C1 segment of cervical spinal cord (tissue), 14 donors: ENCODE data around the gene FAM83B.
"Not testable (repeated sequence)": the region's sequence is repeated elsewhere in the genome, so short reads cannot be mapped to it uniquely, and the experiment has no call there.

Experiments
- DNase-seq, 14 donors: peaks; one replicate each; lab custom pipeline; 2025; lab: John Stamatoyannopoulos, UW

Gene FAM83B

GRCh38 chr6:54846243-54846856, at the start of gene FAM83B:
TSS of gene FAM83B (plus strand) at chr6:54846771. CDS start at chr6:54870247, 23,476 bp downstream.
- DNase-seq, result no peak

- not testable (repeated sequence) for DNase-seq
Measured at GRCh38 chr6:54796918-54797317, 49.7 kb upstream of the FAM83B start.

GRCh38 chr6:54800050-54800600, 46.4 kb upstream of the FAM83B start:
- no peak for DNase-seq

- no peak for DNase-seq
Measured at GRCh38 chr6:54801244-54801643, 45.3 kb upstream of the FAM83B start.

GRCh38 chr6:54801669-54802068, 44.9 kb upstream of the FAM83B start:
- DNase-seq, result no peak

GRCh38 chr6:54802775-54803634, 43.6 kb upstream of the FAM83B start:
- no peak for DNase-seq

- no peak for DNase-seq
Measured at GRCh38 chr6:54805077-54805476, 41.5 kb upstream of the FAM83B start.

GRCh38 chr6:54810147-54810546, 36.4 kb upstream of the FAM83B start:
- no peak for DNase-seq

- DNase-seq, result no peak
Measured at GRCh38 chr6:54813892-54814291, 32.7 kb upstream of the FAM83B start.

- no peak for DNase-seq
Measured at GRCh38 chr6:54817236-54817635, 29.3 kb upstream of the FAM83B start.

- DNase-seq, result no peak
Measured at GRCh38 chr6:54817834-54818233, 28.7 kb upstream of the FAM83B start.

GRCh38 chr6:54824225-54824624, 22.3 kb upstream of the FAM83B start:
- not testable (repeated sequence) for DNase-seq

GRCh38 chr6:54827010-54827409, 19.6 kb upstream of the FAM83B start:
- no peak for DNase-seq

- no peak for DNase-seq
Measured at GRCh38 chr6:54830216-54830615, 16.4 kb upstream of the FAM83B start.

GRCh38 chr6:54835176-54835575, 11.4 kb upstream of the FAM83B start:
- DNase-seq, result no peak

GRCh38 chr6:54846857-54847674, 495 bp downstream of the FAM83B start:
- DNase-seq, result no peak

- no peak for DNase-seq
Measured at GRCh38 chr6:54847799-54848597, 1.4 kb downstream of the FAM83B start.

- no peak for DNase-seq
Measured at GRCh38 chr6:54850114-54850513, 3.5 kb downstream of the FAM83B start.

- DNase-seq, result no peak
Measured at GRCh38 chr6:54856129-54856528, 9.6 kb downstream of the FAM83B start.

- DNase-seq, result no peak
Measured at GRCh38 chr6:54860132-54860531, 13.6 kb downstream of the FAM83B start.

- DNase-seq, result no peak
Measured at GRCh38 chr6:54860739-54861138, 14.2 kb downstream of the FAM83B start.
